Activated naive CD8-positive, alpha-beta T cell treated with anti-CD3 and anti-CD28 coated beads for 36 hours (primary cell): Measurements from ENCODE around the gene TNPO1. TPM values are rescaled to one million over a fixed set of nuclear protein-coding genes. Genes with fewer than 3 reads are reported as not detected.
"Not testable (repeated sequence)": the region's sequence is repeated elsewhere in the genome, so short reads cannot be mapped to it uniquely, and the experiment has no call there.

Experiments used
- DNase-seq: peaks from one replicate; pipeline ENCODE4 v3.0.0; 2021
- H3K27ac Mint-ChIP-seq: one replicate; pipeline ENCODE4 v1.8.0; 2022; ENCODE audit warnings: mild to moderate bottlenecking, moderate library complexity, mixed read lengths
- H3K27me3 Mint-ChIP-seq: one replicate; pipeline ENCODE4 v1.8.0; 2022; ENCODE audit warnings: mild to moderate bottlenecking, mixed read lengths
- H3K36me3 Mint-ChIP-seq: one replicate; pipeline ENCODE4 v1.8.0; 2021; ENCODE audit warnings: mild to moderate bottlenecking, mixed read lengths
- H3K4me1 Mint-ChIP-seq: one replicate; pipeline ENCODE4 v1.8.0; 2021; ENCODE audit warnings: mixed read lengths
- H3K4me3 Mint-ChIP-seq: one replicate; pipeline ENCODE4 v1.8.0; 2022; ENCODE audit warnings: mild to moderate bottlenecking, moderate library complexity, mixed read lengths
- H3K9me3 Mint-ChIP-seq: one replicate; pipeline ENCODE4 v1.8.0; 2022; ENCODE audit warnings: mixed read lengths
- total RNA-seq, 2 experiments: library from RNA; stranded (reverse); gene quantifications; one replicate each; pipeline ENCODE4 v1.2.3, GENCODE V29; 2021

TNPO1 gene
- total RNA-seq, result 100 to 1,000 TPM; 120 to 131 TPM

DNA sequence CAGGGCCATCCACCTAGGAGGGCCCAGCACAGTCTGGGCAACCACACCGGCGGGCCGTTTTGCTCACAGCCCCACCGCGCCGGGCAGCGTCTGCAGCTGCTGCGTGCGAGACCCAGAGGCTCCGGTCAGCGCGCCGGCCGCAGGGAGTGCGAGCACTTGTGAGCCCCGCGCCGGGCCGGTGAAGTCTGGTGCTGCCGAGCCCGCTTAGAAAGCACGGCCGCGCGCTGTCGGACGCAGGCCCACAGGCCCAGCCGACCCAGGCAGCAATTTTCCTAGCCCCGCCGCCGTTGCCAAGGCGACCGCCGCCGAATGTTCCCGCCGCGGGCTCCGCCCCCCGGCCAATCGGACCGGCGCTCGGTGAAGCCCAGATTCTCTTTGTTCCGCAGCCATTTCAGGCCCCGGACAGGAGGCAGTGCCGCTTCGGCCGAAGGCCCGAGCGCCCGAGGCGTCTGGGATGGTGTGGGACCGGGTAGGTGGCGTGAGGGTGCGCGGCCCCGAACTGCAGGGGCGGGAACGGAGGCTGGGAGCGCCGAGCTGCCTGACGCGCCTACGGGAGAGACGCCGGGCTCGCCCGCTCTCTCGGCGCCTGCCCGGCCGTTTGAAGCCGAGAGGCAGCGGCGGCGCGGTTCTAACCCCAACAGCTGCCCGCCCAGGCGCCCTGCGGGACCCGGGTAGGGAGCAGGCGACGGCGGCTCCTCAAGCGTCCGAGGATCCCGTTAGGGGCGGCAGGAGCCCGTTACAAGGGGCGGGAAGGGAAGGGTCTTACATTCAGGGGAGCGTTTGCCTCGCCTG is at the start of gene TNPO1:
Gene TNPO1, plus strand, starts transcription at position 378 of the 792 bp plus-strand sequence. Its CDS starts 77 bp downstream, at position 455.
- peak; percentile 87 for DNase-seq
- H3K9me3 Mint-ChIP-seq, result no peaks in the 10 kb centered on the region
- H3K4me3 Mint-ChIP-seq, result peak within 1 kb of the TSS; percentile 89
- peaks cover 16% of the 10 kb centered on the region for H3K27me3 Mint-ChIP-seq
- peak within 1 kb of the TSS; percentile 90 for H3K27ac Mint-ChIP-seq
- no peaks in the 10 kb centered on the region for H3K36me3 Mint-ChIP-seq
- H3K4me1 Mint-ChIP-seq, result peaks cover 20% of the 10 kb centered on the region

DNA sequence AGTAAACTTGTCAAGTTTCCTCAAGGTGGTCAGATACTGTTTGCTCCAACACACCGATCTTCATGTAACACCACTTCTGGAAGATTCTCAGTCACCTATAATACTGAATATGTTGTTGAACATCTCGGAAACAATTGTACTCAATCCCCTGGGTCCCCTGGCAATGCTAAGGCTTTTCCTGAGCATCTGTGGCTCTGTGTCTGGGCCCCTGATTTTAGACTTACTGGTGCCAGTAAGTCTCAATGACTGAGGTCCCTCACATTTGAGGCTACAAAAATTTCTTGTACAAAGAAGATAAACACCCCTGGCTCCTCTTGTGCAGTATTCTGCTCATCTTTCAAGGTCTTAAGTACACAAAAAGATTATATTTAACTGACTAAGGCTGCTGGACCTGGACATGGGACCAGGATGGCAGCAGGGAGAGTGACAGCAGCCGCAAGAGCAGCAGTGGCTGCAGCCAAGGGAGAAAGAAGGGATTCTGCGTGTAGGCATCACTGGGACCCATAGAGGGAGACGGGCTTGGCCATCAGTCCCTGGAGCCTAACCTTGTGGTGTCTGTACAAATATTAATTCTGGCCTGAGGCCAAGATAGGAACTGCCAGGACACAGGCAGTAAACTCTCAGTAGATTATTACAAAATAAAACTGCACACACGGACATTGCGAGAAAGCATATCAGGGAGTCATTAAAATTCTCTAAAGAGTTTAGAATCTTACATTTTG is 49.0 kb upstream of the TNPO1 start:
- Mint-ChIP-seq H3K9me3 (no peaks in the 10 kb centered on the region), H3K27me3 (peaks cover 10% of the 10 kb centered on the region), H3K4me1 (no peaks in the 10 kb centered on the region), H3K27ac (no peak overlapping the region), H3K36me3 (no peaks in the 10 kb centered on the region), H3K4me3 (no peak overlapping the region)
- DNase-seq, result no peak

- Mint-ChIP-seq H3K27me3 (peaks cover 3% of the 10 kb centered on the region), H3K4me3 (no peak overlapping the region), H3K4me1 (no peaks in the 10 kb centered on the region), H3K27ac (no peak overlapping the region), H3K36me3 (no peaks in the 10 kb centered on the region), H3K9me3 (no peaks in the 10 kb centered on the region)
- no peak for DNase-seq
These were observed 46.2 kb upstream of the TNPO1 start for GRCh38 chr5:72770266-72770665.

- no peaks in the 10 kb centered on the region for H3K4me1 Mint-ChIP-seq
- no peak for DNase-seq
- peaks cover 10% of the 10 kb centered on the region for H3K27me3 Mint-ChIP-seq
- H3K9me3 Mint-ChIP-seq, result peaks cover 26% of the 10 kb centered on the region
- peaks cover 4% of the 10 kb centered on the region for H3K36me3 Mint-ChIP-seq
- H3K27ac Mint-ChIP-seq, result no peak overlapping the region
- no peak overlapping the region for H3K4me3 Mint-ChIP-seq
These were observed 39.8 kb upstream of the TNPO1 start for GRCh38 chr5:72776684-72777083.

GRCh38 chr5:72779520-72779919 is 36.9 kb upstream of the TNPO1 start:
- Mint-ChIP-seq H3K27me3 (peaks cover 10% of the 10 kb centered on the region), H3K27ac (no peak overlapping the region), H3K4me1 (no peaks in the 10 kb centered on the region), H3K4me3 (no peak overlapping the region), H3K9me3 (peaks cover 26% of the 10 kb centered on the region), H3K36me3 (peaks cover 4% of the 10 kb centered on the region)
- no peak for DNase-seq

- Mint-ChIP-seq H3K36me3 (no peaks in the 10 kb centered on the region), H3K27ac (no peak overlapping the region), H3K4me1 (no peaks in the 10 kb centered on the region), H3K27me3 (peaks cover 6% of the 10 kb centered on the region), H3K4me3 (no peak overlapping the region), H3K9me3 (peaks cover 12% of the 10 kb centered on the region)
- no peak for DNase-seq
These were observed 33.1 kb upstream of the TNPO1 start for GRCh38 chr5:72783354-72783753.

DNA sequence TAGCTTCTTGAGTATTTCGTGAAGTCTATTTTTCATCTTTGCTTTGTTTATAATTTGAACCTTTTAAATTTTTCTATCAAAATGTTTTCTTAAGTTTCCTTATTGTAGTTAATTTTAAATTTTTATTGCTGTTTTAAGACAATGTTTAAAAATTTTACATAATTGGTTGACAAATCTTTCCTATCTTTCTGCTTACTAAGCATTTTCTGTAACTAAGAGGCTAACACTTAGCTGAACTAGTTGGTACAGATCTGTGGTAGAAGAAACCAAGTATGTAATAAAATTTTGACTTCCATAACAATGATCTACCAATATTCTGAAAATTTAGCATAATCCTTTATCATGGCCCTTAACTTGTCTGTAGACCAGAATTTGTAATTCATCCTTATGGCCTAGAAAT is 32.3 kb upstream of the TNPO1 start:
- Mint-ChIP-seq H3K4me3 (no peak overlapping the region), H3K27me3 (peaks cover under 1% of the 10 kb centered on the region), H3K27ac (no peak overlapping the region), H3K36me3 (no peaks in the 10 kb centered on the region), H3K4me1 (no peaks in the 10 kb centered on the region), H3K9me3 (peaks cover 10% of the 10 kb centered on the region)
- no peak for DNase-seq

DNA sequence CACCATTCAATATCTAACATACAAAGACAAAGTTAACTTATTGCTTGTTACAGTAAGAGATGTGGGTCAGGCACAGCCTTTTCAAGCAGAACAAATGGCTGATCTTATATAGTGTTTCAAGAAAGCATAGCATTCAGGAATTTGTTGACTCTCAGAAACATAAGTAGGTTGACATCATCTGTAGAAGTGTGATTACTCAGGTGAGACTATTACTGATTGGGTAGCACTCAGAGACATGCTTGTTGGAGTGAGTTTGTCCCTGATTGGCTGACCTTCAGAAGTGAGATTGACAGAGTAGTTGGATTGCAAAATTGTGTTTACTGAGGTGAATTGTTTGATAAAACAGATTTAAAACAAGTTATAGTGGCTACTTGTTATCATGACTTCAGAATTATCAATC is 30.7 kb upstream of the TNPO1 start:
- DNase-seq, result no peak
- Mint-ChIP-seq H3K27ac (no peak overlapping the region), H3K4me3 (no peak overlapping the region), H3K4me1 (no peaks in the 10 kb centered on the region), H3K9me3 (no peaks in the 10 kb centered on the region), H3K36me3 (no peaks in the 10 kb centered on the region), H3K27me3 (no peaks in the 10 kb centered on the region)

GRCh38 chr5:72786676-72787075 is 29.8 kb upstream of the TNPO1 start:
- no peaks in the 10 kb centered on the region for H3K9me3 Mint-ChIP-seq
- H3K27ac Mint-ChIP-seq, result no peak overlapping the region
- no peaks in the 10 kb centered on the region for H3K27me3 Mint-ChIP-seq
- H3K4me3 Mint-ChIP-seq, result no peak overlapping the region
- H3K36me3 Mint-ChIP-seq, result no peaks in the 10 kb centered on the region
- H3K4me1 Mint-ChIP-seq, result no peaks in the 10 kb centered on the region
- DNase-seq, result no peak

GRCh38 chr5:72788866-72789505 is 27.5 kb upstream of the TNPO1 start:
- Mint-ChIP-seq H3K9me3 (no peaks in the 10 kb centered on the region), H3K36me3 (no peaks in the 10 kb centered on the region), H3K27ac (no peak overlapping the region), H3K4me1 (no peaks in the 10 kb centered on the region), H3K4me3 (no peak overlapping the region), H3K27me3 (peaks cover 8% of the 10 kb centered on the region)
- DNase-seq, result no peak

DNA sequence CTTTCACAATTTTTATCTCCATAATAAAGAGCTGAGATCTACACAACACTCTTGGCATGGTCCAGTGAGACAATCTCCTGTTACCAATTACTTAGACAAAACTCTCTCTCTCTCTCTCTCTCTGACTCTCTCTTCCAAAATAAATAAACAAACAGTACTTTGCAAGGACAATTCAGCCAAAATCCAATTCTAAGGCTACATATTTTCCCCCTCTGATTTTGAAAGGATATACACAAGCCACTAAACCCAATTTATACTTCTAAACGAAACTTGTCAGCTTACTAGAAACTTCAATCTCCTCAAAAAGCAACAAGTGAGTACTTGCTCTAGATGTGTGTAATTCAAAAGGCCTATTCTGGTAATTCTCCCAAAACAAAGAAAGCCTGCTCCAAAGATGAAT is 26.3 kb upstream of the TNPO1 start:
- no peak overlapping the region for H3K27ac Mint-ChIP-seq
- no peaks in the 10 kb centered on the region for H3K9me3 Mint-ChIP-seq
- no peak for DNase-seq
- H3K4me3 Mint-ChIP-seq, result no peak overlapping the region
- no peaks in the 10 kb centered on the region for H3K4me1 Mint-ChIP-seq
- H3K36me3 Mint-ChIP-seq, result no peaks in the 10 kb centered on the region
- peaks cover 13% of the 10 kb centered on the region for H3K27me3 Mint-ChIP-seq

DNA sequence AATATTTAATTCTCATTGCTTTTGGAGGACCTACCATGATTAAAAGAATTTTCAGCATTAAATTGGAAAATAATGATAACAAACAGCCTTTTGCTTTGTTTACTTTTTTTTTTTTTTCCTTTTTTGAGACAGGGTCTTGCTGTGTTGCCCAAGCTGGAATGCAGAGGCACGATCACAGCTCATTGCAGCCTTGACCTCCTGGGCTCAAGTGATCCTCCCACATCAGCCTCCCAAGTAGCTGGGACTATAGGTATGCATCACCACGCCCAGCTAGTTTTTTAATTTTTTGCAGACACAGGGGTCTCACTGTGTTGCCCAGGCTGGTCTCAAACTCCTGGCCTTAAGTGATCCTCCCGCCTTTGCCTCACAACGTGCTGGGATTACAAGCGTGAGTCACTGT is 23.8 kb upstream of the TNPO1 start:
- H3K36me3 Mint-ChIP-seq, DNase-seq, H3K4me1 Mint-ChIP-seq, H3K4me3 Mint-ChIP-seq, H3K9me3 Mint-ChIP-seq, H3K27ac Mint-ChIP-seq: not testable (repeated sequence)
- peaks cover 13% of the 10 kb centered on the region for H3K27me3 Mint-ChIP-seq

- H3K27ac Mint-ChIP-seq, result no peak overlapping the region
- no peaks in the 10 kb centered on the region for H3K4me1 Mint-ChIP-seq
- H3K27me3 Mint-ChIP-seq, result peaks cover 21% of the 10 kb centered on the region
- no peak for DNase-seq
- H3K4me3 Mint-ChIP-seq, result no peak overlapping the region
- no peaks in the 10 kb centered on the region for H3K36me3 Mint-ChIP-seq
- H3K9me3 Mint-ChIP-seq, result no peaks in the 10 kb centered on the region
These were observed 20.5 kb upstream of the TNPO1 start for GRCh38 chr5:72796001-72796400.

GRCh38 chr5:72799721-72800120 is 16.7 kb upstream of the TNPO1 start:
- Mint-ChIP-seq H3K36me3 (no peaks in the 10 kb centered on the region), H3K9me3 (peaks cover 1% of the 10 kb centered on the region), H3K4me3 (no peak overlapping the region), H3K27ac (no peak overlapping the region), H3K4me1 (no peaks in the 10 kb centered on the region), H3K27me3 (peaks cover 17% of the 10 kb centered on the region)
- no peak for DNase-seq

GRCh38 chr5:72808637-72809036 is 7.8 kb upstream of the TNPO1 start:
- H3K27ac Mint-ChIP-seq, H3K36me3 Mint-ChIP-seq, H3K4me1 Mint-ChIP-seq, H3K4me3 Mint-ChIP-seq, DNase-seq: not testable (repeated sequence)
- Mint-ChIP-seq H3K9me3 (peaks cover 14% of the 10 kb centered on the region), H3K27me3 (peaks cover 57% of the 10 kb centered on the region)
